Kidney (tissue), 14 donors: ENCODE results near the gene SOX1. TPM values are rescaled to one million over a fixed set of nuclear protein-coding genes. Genes with fewer than 3 reads are reported as not detected.

Source experiments
- DNase-seq, 5 donors: peaks; one replicate each; pipeline ENCODE4 v3.0.0-alpha.2; 2013 to 2020
- FAIRE-seq: peaks from 2 replicates; lab custom pipeline; 2012; peaks lifted over from hg19 to GRCh38; lab: Jason Lieb, UNC
- H3K27ac ChIP-seq, 2 donors: one replicate each; pipeline ENCODE4 v1.7.0; 2013; ENCODE audit warnings: low read depth in 2 of 2, low read length in 2 of 2, inconsistent platforms in 1 of 2
- H3K27me3 ChIP-seq: one replicate; pipeline ENCODE4 v1.7.1; 2013; ENCODE audit warnings: low read length, inconsistent platforms; ENCODE audit not compliant: control insufficient read depth, insufficient read depth
- H3K36me3 ChIP-seq, 3 donors: one replicate each; pipeline versions ENCODE4 v1.7.0 to v1.7.1; 2013; ENCODE audit warnings: low read length in 3 of 3, control low read depth in 1 of 3, inconsistent platforms in 1 of 3; ENCODE audit not compliant: insufficient read depth in 3 of 3, control insufficient read depth in 2 of 3
- H3K4me1 ChIP-seq, 3 donors: one replicate each; pipeline versions ENCODE4 v1.7.0 to v1.7.1; 2013; ENCODE audit warnings: low read length in 3 of 3, inconsistent platforms in 1 of 3, low read depth in 1 of 3; ENCODE audit not compliant: control insufficient read depth in 2 of 3, insufficient read depth in 2 of 3
- H3K4me3 ChIP-seq, 3 donors: one replicate each; pipeline versions ENCODE4 v1.7.0 to v1.8.1; 2013; ENCODE audit warnings: low read length in 3 of 3, control low read depth in 1 of 3, inconsistent platforms in 1 of 3
- H3K9ac ChIP-seq, 3 donors: one replicate each; pipeline versions ENCODE4 v1.7.0 to v1.7.1; 2013; ENCODE audit warnings: low read length in 3 of 3, control low read depth in 1 of 3, inconsistent platforms in 1 of 3
- H3K9me3 ChIP-seq, 3 donors: one replicate each; pipeline versions ENCODE4 v1.7.0 to v1.7.1; 2013; ENCODE audit warnings: low read length in 3 of 3, control low read depth in 1 of 3, inconsistent platforms in 1 of 3; ENCODE audit not compliant: control insufficient read depth in 2 of 3, insufficient read depth in 1 of 3
- intact Hi-C: fragments of 100-400 bp; cut with DNase I; formaldehyde crosslinking; loops from one replicate; pipeline ENCODE4 v1.11.1; 2022
- polyA plus RNA-seq: library from polyadenylated mRNA; stranded (reverse); fragments of 350-450 nt; fragmentation: Illumina TruSeq; extraction: RNeasy Lipid Tissue Mini Kit (QIAGEN cat#74804); gene quantifications from one replicate; pipeline ENCODE4 v1.2.3, GENCODE V29; 2014; ENCODE audit warnings: low read depth, low replicate concordance; ENCODE audit not compliant: insufficient read depth
- total RNA-seq: library from RNA; stranded (reverse); fragmentation: NEBNext Ultra II Directional; extraction: Animal tissue kit (Norgen Biotek cat#: 25700); gene quantifications from one replicate; pipeline ENCODE4 v1.2.1, GENCODE V29; 2021
- TF ChIP-seq, protein P1 (sequence below): IDR thresholded peaks from 3 replicates; pipeline ENCODE4 v1.5.1; 2012; ENCODE audit warnings: mild to moderate bottlenecking, moderate library complexity, borderline replicate concordance; ENCODE audit not compliant: insufficient read depth; ENCODE audit errors: extremely low read depth
- donor health status: control.
- donor health status: control.
- donor health status: control.
- donor health status: control.
- donor health status: control.
- donor health status: DM: yes; HTN: yes; CAD: no.
- donor health status: Normal renal cell carcinoma (clear cell type).

SOX1 gene
- total and polyA plus RNA-seq, 2 donors from 2014 or later, result not detected

DNA sequence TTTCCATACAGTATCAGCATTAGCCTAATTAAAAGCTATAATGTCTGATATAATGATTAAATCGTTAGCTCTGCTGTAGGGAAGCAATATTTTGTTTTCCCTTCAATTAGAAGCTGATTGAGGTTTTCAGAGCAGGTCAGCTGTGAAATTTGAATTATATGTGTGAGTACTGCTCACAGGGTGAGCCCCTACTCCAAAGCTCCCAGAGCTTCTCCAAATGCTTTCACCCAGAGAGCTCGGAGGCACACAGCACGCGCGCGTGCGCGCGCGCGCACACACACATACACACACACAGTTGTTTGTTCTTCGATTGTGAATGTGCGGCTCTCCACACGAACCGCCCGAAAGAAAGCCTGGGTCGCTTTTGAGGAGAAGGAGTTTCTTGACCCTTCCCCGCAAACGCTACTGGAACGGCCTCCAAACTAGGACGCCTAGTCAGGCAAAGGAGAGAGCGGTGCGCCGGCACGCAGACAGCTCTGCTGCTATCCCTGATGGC lies 4.8 kb upstream of the SOX1 start:
- intact Hi-C loops, result no loop called here
- no peaks in the 10 kb centered on the region for H3K4me1 ChIP-seq

DNA sequence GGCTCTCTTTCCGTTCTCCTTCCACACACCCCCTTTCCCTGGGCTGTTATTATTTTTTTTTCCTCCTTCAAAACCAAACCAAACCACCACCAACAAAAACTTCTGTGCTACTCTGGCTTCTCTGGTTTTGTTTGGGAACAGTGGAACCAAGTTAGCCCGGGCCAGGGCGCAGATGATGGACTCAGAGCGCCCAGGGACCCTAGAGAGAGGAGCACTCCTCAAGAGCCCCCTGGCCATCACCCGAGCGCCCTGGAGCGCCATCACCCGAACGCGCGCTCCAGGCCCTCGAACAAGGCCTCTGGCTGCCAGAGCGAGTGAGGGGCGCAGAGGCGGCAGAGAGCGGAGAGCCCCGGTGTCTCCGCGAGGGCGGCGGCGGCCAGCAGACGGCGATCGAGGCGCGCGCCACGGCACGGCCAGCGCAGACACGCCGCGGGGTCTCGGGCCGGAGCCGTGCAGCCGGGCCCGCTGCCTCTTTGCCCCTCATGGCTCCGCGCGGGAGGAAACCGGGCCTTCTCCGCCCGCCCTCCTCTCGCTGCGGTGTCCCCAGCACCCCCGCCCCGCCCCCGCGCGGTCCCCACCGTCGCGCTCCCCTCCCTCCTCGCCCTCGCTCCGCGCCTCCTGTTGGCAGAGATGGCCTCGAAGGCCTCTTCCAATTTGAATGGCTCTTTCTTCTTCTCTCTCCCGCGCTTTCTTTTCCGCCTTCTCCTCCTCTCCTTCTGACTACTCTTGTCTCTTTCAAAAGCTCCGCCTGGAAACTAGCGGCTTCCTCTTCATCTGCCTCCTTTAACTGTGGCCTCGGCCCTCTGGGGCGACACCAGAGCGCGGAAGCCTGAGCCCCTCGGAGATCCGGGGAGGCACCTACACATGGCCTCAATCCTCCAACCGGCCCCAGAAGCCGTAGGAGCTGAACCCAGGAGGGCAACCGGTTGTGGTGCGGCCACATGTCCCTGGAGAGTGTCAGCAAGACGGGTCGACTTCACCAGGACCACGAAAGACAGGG lies 4.1 kb upstream of the SOX1 start:
- peak in 4 of 5 donors; percentile 64 to 74 (median 69) for DNase-seq
- Histone ChIP-seq H3K36me3 (no peaks in the 10 kb centered on the region), H3K27ac (no peak overlapping the region), H3K9me3 (no peaks in the 10 kb centered on the region), H3K4me3 (no peak overlapping the region), H3K27me3 (peaks cover 70% of the 10 kb centered on the region), H3K9ac (no peak overlapping the region), H3K4me1 (no peaks in the 10 kb centered on the region)
- no peak for FAIRE-seq
- TF ChIP-seq, protein P1, sequence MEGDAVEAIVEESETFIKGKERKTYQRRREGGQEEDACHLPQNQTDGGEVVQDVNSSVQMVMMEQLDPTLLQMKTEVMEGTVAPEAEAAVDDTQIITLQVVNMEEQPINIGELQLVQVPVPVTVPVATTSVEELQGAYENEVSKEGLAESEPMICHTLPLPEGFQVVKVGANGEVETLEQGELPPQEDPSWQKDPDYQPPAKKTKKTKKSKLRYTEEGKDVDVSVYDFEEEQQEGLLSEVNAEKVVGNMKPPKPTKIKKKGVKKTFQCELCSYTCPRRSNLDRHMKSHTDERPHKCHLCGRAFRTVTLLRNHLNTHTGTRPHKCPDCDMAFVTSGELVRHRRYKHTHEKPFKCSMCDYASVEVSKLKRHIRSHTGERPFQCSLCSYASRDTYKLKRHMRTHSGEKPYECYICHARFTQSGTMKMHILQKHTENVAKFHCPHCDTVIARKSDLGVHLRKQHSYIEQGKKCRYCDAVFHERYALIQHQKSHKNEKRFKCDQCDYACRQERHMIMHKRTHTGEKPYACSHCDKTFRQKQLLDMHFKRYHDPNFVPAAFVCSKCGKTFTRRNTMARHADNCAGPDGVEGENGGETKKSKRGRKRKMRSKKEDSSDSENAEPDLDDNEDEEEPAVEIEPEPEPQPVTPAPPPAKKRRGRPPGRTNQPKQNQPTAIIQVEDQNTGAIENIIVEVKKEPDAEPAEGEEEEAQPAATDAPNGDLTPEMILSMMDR, result no peak
- intact Hi-C loops, result no loop called here

More for the DNA sequence above, 4.8 kb upstream of the SOX1 start:
- no peak overlapping the region for H3K4me3 ChIP-seq
- no peak overlapping the region for H3K9ac ChIP-seq
- TF ChIP-seq, protein P1, result no peak
- DNase-seq (no peak), FAIRE-seq (no peak)
- peaks cover 75% of the 10 kb centered on the region for H3K27me3 ChIP-seq
- H3K27ac ChIP-seq, result no peak overlapping the region
- H3K36me3 ChIP-seq, result no peaks in the 10 kb centered on the region
- no peaks in the 10 kb centered on the region for H3K9me3 ChIP-seq

GRCh38 chr13:112063807-112064206 lies 3.1 kb upstream of the SOX1 start:
- no peak for FAIRE-seq
- Histone ChIP-seq H3K4me3 (no peak overlapping the region), H3K9me3 (no peaks in the 10 kb centered on the region), H3K27me3 (peaks cover 64% of the 10 kb centered on the region), H3K4me1 (no peaks in the 10 kb centered on the region), H3K27ac (no peak overlapping the region), H3K36me3 (no peaks in the 10 kb centered on the region), H3K9ac (no peak overlapping the region)
- TF ChIP-seq, protein P1, result no peak
- DNase-seq, result no peak
- intact Hi-C loops, result no loop called here
